Kidney (tissue), 22 donors: Measurements from ENCODE around the gene GIMAP7. TPM values are rescaled to one million over a fixed set of nuclear protein-coding genes. Genes with fewer than 3 reads are reported as not detected.

Source experiments
- DNase-seq, 5 donors: peaks; one replicate each; pipeline ENCODE4 v3.0.0-alpha.2; 2013 to 2020
- FAIRE-seq: peaks from 2 replicates; lab custom pipeline; 2012; peaks lifted over from hg19 to GRCh38; lab: Jason Lieb, UNC
- H3K27ac ChIP-seq, 2 donors: one replicate each; pipeline ENCODE4 v1.7.0; 2013; ENCODE audit warnings: low read depth in 2 of 2, low read length in 2 of 2, inconsistent platforms in 1 of 2
- H3K27me3 ChIP-seq: one replicate; pipeline ENCODE4 v1.7.1; 2013; ENCODE audit warnings: low read length, inconsistent platforms; ENCODE audit not compliant: control insufficient read depth, insufficient read depth
- H3K36me3 ChIP-seq, 3 donors: one replicate each; pipeline versions ENCODE4 v1.7.0 to v1.7.1; 2013; ENCODE audit warnings: low read length in 3 of 3, control low read depth in 1 of 3, inconsistent platforms in 1 of 3; ENCODE audit not compliant: insufficient read depth in 3 of 3, control insufficient read depth in 2 of 3
- H3K4me1 ChIP-seq, 3 donors: one replicate each; pipeline versions ENCODE4 v1.7.0 to v1.7.1; 2013; ENCODE audit warnings: low read length in 3 of 3, inconsistent platforms in 1 of 3, low read depth in 1 of 3; ENCODE audit not compliant: control insufficient read depth in 2 of 3, insufficient read depth in 2 of 3
- H3K4me3 ChIP-seq, 3 donors: one replicate each; pipeline versions ENCODE4 v1.7.0 to v1.8.1; 2013; ENCODE audit warnings: low read length in 3 of 3, control low read depth in 1 of 3, inconsistent platforms in 1 of 3
- H3K9ac ChIP-seq, 3 donors: one replicate each; pipeline versions ENCODE4 v1.7.0 to v1.7.1; 2013; ENCODE audit warnings: low read length in 3 of 3, control low read depth in 1 of 3, inconsistent platforms in 1 of 3
- H3K9me3 ChIP-seq, 3 donors: one replicate each; pipeline versions ENCODE4 v1.7.0 to v1.7.1; 2013; ENCODE audit warnings: low read length in 3 of 3, control low read depth in 1 of 3, inconsistent platforms in 1 of 3; ENCODE audit not compliant: control insufficient read depth in 2 of 3, insufficient read depth in 1 of 3
- intact Hi-C: fragments of 100-400 bp; cut with DNase I; formaldehyde crosslinking; loops from one replicate; pipeline ENCODE4 v1.11.1; 2022
- long read RNA-seq, 10 donors: library from polyadenylated mRNA in 1 of 10; unstranded in 1 of 10; transcript quantifications; one replicate each; pipeline ENCODE4 v2.0.0 and lab custom pipeline, GENCODE V29; 2021 to 2026
- polyA plus RNA-seq: library from polyadenylated mRNA; stranded (reverse); fragments of 350-450 nt; fragmentation: Illumina TruSeq; extraction: RNeasy Lipid Tissue Mini Kit (QIAGEN cat#74804); gene quantifications from one replicate; pipeline ENCODE4 v1.2.3, GENCODE V29; 2014; ENCODE audit warnings: low read depth, low replicate concordance; ENCODE audit not compliant: insufficient read depth
- total RNA-seq: library from RNA; stranded (reverse); fragmentation: NEBNext Ultra II Directional; extraction: Animal tissue kit (Norgen Biotek cat#: 25700); gene quantifications from one replicate; pipeline ENCODE4 v1.2.1, GENCODE V29; 2021
- TF ChIP-seq, protein P1 (sequence below): IDR thresholded peaks from 3 replicates; pipeline ENCODE4 v1.5.1; 2012; ENCODE audit warnings: mild to moderate bottlenecking, moderate library complexity, borderline replicate concordance; ENCODE audit not compliant: insufficient read depth; ENCODE audit errors: extremely low read depth
- donor health status: control.
- donor health status: control.
- donor health status: control.
- donor health status: control.
- donor health status: control.
- donor health status: DM: yes; HTN: yes; CAD: no.
- donor health status: Normal renal cell carcinoma (clear cell type).

GIMAP7 gene
- total RNA-seq (43.6 TPM), polyA plus RNA-seq (36.0 TPM)
- long read RNA-seq, donor 1, transcript GIMAP7-201 (2 exons, 1,256 nt), result major isoform, 6 of 6 reads
- long read RNA-seq, donor 1, partial matches to known transcripts, result 0 of 6 reads
- long read RNA-seq, donor 1, other reads (novel, unspliced or antisense), result 0 of 6 reads
- long read RNA-seq, donor 2, transcript GIMAP7-201 (2 exons, 1,256 nt), result major isoform, 7 of 7 reads
- long read RNA-seq, donor 2, partial matches to known transcripts, result 0 of 7 reads
- long read RNA-seq, donor 2, other reads (novel, unspliced or antisense), result 0 of 7 reads
- long read RNA-seq, donor 3, transcript GIMAP7-201 (2 exons, 1,256 nt), result major isoform, 11 of 18 reads
- long read RNA-seq, donor 3, partial matches to known transcripts, result 7 of 18 reads
- long read RNA-seq, donor 3, other reads (novel, unspliced or antisense), result 0 of 18 reads
- long read RNA-seq, donor 4, partial matches to known transcripts, result 0 of 1 reads
- long read RNA-seq, donor 4, other reads (novel, unspliced or antisense), result 0 of 1 reads
- long read RNA-seq, donor 5, partial matches to known transcripts, result 0 of 1 reads
- long read RNA-seq, donor 5, other reads (novel, unspliced or antisense), result 0 of 1 reads
- long read RNA-seq, donor 6, transcript GIMAP7-201 (2 exons, 1,256 nt), result major isoform, 19 of 30 reads
- long read RNA-seq, donor 6, partial matches to known transcripts, result 11 of 30 reads
- long read RNA-seq, donor 6, other reads (novel, unspliced or antisense), result 0 of 30 reads
- long read RNA-seq, donor 7, transcript GIMAP7-201 (2 exons, 1,256 nt), result major isoform, 14 of 22 reads
- long read RNA-seq, donor 7, partial matches to known transcripts, result 0 of 22 reads
- long read RNA-seq, donor 7, other reads (novel, unspliced or antisense), result 8 of 22 reads
- long read RNA-seq, donor 8, transcript GIMAP7-201 (2 exons, 1,256 nt), result major isoform, 9 of 9 reads
- long read RNA-seq, donor 8, partial matches to known transcripts, result 0 of 9 reads
- long read RNA-seq, donor 8, other reads (novel, unspliced or antisense), result 0 of 9 reads
- long read RNA-seq, donor 9, partial matches to known transcripts, result 0 of 3 reads
- long read RNA-seq, donor 9, other reads (novel, unspliced or antisense), result 0 of 3 reads
- long read RNA-seq, donor 10, partial matches to known transcripts, result 0 of 3 reads
- long read RNA-seq, donor 10, other reads (novel, unspliced or antisense), result 0 of 3 reads

DNA sequence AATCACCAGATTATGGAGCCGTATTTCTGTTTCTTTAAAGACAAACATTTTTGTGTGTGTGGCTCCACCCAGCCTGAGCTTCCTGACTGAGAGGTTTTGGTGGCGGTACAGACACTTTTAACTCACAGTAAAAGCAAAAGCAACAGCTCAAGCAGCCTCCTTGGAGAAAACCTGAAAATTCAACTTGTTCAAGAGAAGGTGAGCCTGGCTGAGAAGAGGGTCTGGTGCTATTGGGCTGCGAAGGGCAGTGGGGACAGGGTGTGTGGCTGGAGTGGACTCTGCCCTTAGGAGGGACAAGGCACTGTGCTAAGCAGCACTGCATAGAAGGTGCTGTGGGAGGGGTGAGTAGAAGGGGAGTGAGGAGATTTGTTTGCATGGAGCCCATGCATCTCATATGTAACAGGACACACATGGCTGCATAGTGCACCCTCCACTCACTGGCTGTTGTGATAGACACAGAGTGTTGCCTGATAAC, at the start of gene GIMAP7:
GIMAP7 (plus strand) TSS at position 125 of the 475 bp plus-strand sequence. CDS start 5,103 bp downstream, outside the sequence.
- intact Hi-C loops, result no loop called here
- Histone ChIP-seq H3K36me3 (no peaks in the 10 kb centered on the region), H3K27ac (peak within 1 kb of the TSS; percentile 43 to 72), H3K4me1 (no peaks in the 10 kb centered on the region), H3K9ac (peak within 1 kb of the TSS in 2 of 3 donors; percentile 30 to 56), H3K27me3 (no peaks in the 10 kb centered on the region), H3K9me3 (no peaks in the 10 kb centered on the region), H3K4me3 (peak within 1 kb of the TSS; percentile 7 to 67 (median 61))
- TF ChIP-seq, protein P1, sequence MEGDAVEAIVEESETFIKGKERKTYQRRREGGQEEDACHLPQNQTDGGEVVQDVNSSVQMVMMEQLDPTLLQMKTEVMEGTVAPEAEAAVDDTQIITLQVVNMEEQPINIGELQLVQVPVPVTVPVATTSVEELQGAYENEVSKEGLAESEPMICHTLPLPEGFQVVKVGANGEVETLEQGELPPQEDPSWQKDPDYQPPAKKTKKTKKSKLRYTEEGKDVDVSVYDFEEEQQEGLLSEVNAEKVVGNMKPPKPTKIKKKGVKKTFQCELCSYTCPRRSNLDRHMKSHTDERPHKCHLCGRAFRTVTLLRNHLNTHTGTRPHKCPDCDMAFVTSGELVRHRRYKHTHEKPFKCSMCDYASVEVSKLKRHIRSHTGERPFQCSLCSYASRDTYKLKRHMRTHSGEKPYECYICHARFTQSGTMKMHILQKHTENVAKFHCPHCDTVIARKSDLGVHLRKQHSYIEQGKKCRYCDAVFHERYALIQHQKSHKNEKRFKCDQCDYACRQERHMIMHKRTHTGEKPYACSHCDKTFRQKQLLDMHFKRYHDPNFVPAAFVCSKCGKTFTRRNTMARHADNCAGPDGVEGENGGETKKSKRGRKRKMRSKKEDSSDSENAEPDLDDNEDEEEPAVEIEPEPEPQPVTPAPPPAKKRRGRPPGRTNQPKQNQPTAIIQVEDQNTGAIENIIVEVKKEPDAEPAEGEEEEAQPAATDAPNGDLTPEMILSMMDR, result no peak
- FAIRE-seq (no peak), DNase-seq (no peak)

DNA sequence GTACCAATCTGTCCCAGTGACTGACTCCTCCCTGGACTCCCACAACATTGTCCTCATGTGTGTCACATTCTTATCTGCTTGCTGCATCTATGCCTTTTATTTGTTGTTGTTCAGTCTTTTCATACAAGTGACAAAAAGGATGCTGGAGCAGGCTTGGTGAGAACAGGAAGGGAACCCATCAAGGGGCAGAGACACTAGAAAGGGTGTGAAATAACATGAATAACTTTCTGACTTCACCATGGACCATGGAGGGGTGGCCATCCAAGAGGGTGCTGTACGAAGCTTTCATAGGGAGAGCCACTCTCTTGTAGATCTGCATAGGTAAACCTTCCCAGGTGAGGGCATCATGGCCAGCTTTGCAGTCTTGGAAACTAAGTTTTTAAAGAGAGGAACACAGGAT, 49.7 kb upstream of the GIMAP7 start:
- no peak overlapping the region for H3K27ac ChIP-seq
- intact Hi-C loops, result no loop called here
- FAIRE-seq, result no peak

DNA sequence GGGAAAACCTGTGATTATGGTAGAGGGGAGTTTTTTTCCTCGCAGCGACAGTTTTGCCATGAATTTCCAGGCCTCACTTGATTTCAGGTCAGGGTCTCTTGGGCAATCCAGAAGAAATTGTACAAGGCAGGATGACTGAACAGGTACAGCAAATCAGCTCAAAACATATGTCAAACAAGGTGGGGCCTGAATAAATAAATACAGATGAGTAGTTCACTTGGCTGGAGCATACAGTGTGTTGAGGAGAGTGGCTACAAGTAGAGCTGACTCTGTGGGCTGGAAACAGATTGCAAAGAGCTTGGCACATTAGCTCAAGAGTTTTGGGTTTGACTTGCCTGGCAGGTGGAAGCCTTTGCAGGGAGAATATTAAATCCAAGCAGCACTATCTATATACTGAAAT, 49.3 kb upstream of the GIMAP7 start:
- peaks cover 0 to 19% (median 2%) of the 10 kb centered on the region in 3 donors for H3K9me3 ChIP-seq
- no peak for DNase-seq
- H3K27ac ChIP-seq, result no peak overlapping the region
- H3K4me3 ChIP-seq, result no peak overlapping the region
- no peaks in the 10 kb centered on the region for H3K27me3 ChIP-seq
- no peak for FAIRE-seq
- TF ChIP-seq, protein P1, result no peak
- peaks cover 0 to 2% (median 0%) of the 10 kb centered on the region in 3 donors for H3K4me1 ChIP-seq
- no peak overlapping the region for H3K9ac ChIP-seq
- no peaks in the 10 kb centered on the region for H3K36me3 ChIP-seq
- intact Hi-C loops, result no loop called here

More for the DNA sequence above, 49.7 kb upstream of the GIMAP7 start:
- Histone ChIP-seq H3K9ac (no peak overlapping the region), H3K27me3 (no peaks in the 10 kb centered on the region), H3K36me3 (no peaks in the 10 kb centered on the region), H3K4me3 (no peak overlapping the region), H3K4me1 (peaks cover 0 to 2% (median 0%) of the 10 kb centered on the region in 3 donors), H3K9me3 (peaks cover 0 to 19% (median 2%) of the 10 kb centered on the region in 3 donors)
- DNase-seq, result no peak
- TF ChIP-seq, protein P1, result no peak
